Measurements from ENCODE around the gene SH3BP2. TPM values are rescaled to one million over a fixed set of nuclear protein-coding genes. Genes with fewer than 3 reads are reported as not detected.

The SH3BP2 gene
- total RNA-seq, 4 donors from 2014 or later = 54.8 to 208 (median 102) TPM

- Histone ChIP-seq H3K4me3 (no peak overlapping the region), H3K4me1 (peaks cover 0 to 27% (median 7%) of the 10 kb centered on the region in 4 donors), H3K27ac (peak overlapping the region in 1 of 4 donors; percentile 55), H3K27me3 (no peaks in the 10 kb centered on the region), H3K9me3 (no peaks in the 10 kb centered on the region), H3K36me3 (peaks cover 0 to 77% (median 0%) of the 10 kb centered on the region in 3 donors)
- DNase-seq = peak in 1 of 3 donors; percentile 48
- TF ChIP-seq CTCF (IDR thresholded peaks at IDR 0.05) = no peak
- TF ChIP-seq POLR2A (IDR thresholded peaks at IDR 0.05) = no peak
These were observed 38.9 kb downstream of the SH3BP2 start for GRCh38 chr4:2831611-2832308.

- H3K9me3 ChIP-seq = no peaks in the 10 kb centered on the region
- no peak overlapping the region for H3K4me3 ChIP-seq
- H3K27ac ChIP-seq = peak overlapping the region in 1 of 4 donors; percentile 55
- TF ChIP-seq POLR2A (IDR thresholded peaks at IDR 0.05) = no peak
- TF ChIP-seq CTCF (IDR thresholded peaks at IDR 0.05) = no peak
- DNase-seq = peak in 2 of 3 donors; percentile 68 to 74
- H3K27me3 ChIP-seq = no peaks in the 10 kb centered on the region
- peaks cover 0 to 32% (median 13%) of the 10 kb centered on the region in 4 donors for H3K4me1 ChIP-seq
- H3K36me3 ChIP-seq = peaks cover 0 to 70% (median 0%) of the 10 kb centered on the region in 3 donors
These were observed 39.6 kb downstream of the SH3BP2 start for GRCh38 chr4:2832309-2832980.

- H3K36me3 ChIP-seq = peaks cover 0 to 63% (median 0%) of the 10 kb centered on the region in 3 donors
These were observed 40.2 kb downstream of the SH3BP2 start for GRCh38 chr4:2832981-2833670.

GRCh38 chr4:2833671-2834000 is 40.8 kb downstream of the SH3BP2 start:
- TF ChIP-seq POLR2A (IDR thresholded peaks at IDR 0.05) = no peak
- TF ChIP-seq CTCF (IDR thresholded peaks at IDR 0.05) = no peak
- H3K27me3 ChIP-seq = no peaks in the 10 kb centered on the region
- H3K27ac ChIP-seq = peak overlapping the region in 2 of 4 donors; percentile 55 to 75
- H3K36me3 ChIP-seq = peaks cover 0 to 58% (median 0%) of the 10 kb centered on the region in 3 donors
- peak in 1 of 3 donors; percentile 42 for DNase-seq
- no peak overlapping the region for H3K4me3 ChIP-seq
- peaks cover 0 to 37% (median 18%) of the 10 kb centered on the region in 4 donors for H3K4me1 ChIP-seq
- no peaks in the 10 kb centered on the region for H3K9me3 ChIP-seq

More at GRCh38 chr4:2832981-2833670, 40.2 kb downstream of the SH3BP2 start:
- peak overlapping the region in 1 of 4 donors; percentile 75 for H3K27ac ChIP-seq
- H3K4me1 ChIP-seq = peaks cover 0 to 37% (median 18%) of the 10 kb centered on the region in 4 donors
- TF ChIP-seq POLR2A (IDR thresholded peaks at IDR 0.05) = no peak
- TF ChIP-seq CTCF (IDR thresholded peaks at IDR 0.05) = no peak
- DNase-seq = peak in 1 of 3 donors; percentile 24
- no peaks in the 10 kb centered on the region for H3K27me3 ChIP-seq
- H3K4me3 ChIP-seq = no peak overlapping the region
- no peaks in the 10 kb centered on the region for H3K9me3 ChIP-seq

- Histone ChIP-seq H3K27me3 (no peaks in the 10 kb centered on the region), H3K4me1 (peaks cover 0 to 37% (median 18%) of the 10 kb centered on the region in 4 donors), H3K9me3 (no peaks in the 10 kb centered on the region), H3K27ac (peak overlapping the region in 3 of 4 donors; percentile 31 to 75 (median 55)), H3K36me3 (peaks cover 0 to 52% (median 0%) of the 10 kb centered on the region in 3 donors), H3K4me3 (no peak overlapping the region)
- TF ChIP-seq POLR2A (IDR thresholded peaks at IDR 0.05) = no peak
- DNase-seq = peak in 1 of 3 donors; percentile 45
These were observed 41.4 kb downstream of the SH3BP2 start for GRCh38 chr4:2834001-2834921.

Data from Peyer's patch (tissue), 4 donors.